Natural killer cell (primary cell): ENCODE results near the gene ANKRD40. TPM values are rescaled to one million over a fixed set of nuclear protein-coding genes. Genes with fewer than 3 reads are reported as not detected.

Experiments
- ATAC-seq, 3 donors: fragments of 150-1000 bp in 2 of 3; fragments of 200-7000 bp in 1 of 3; cut with Tn5 transposase; 1 replicate in 1 of 3; 2 replicates in 2 of 3; pipeline ENCODE4 v1.10.0; 2021; ENCODE audit warnings: mild to moderate bottlenecking in 2 of 3, moderate library complexity in 2 of 3
- DNase-seq, 2 donors: peaks; one replicate each; pipeline versions ENCODE4 v3.0.0 to v3.0.0-alpha.2; 2013 to 2021; ENCODE audit warnings: mixed read lengths in 1 of 2
- H3K27ac ChIP-seq: one replicate; pipeline ENCODE4 v1.5.1; 2013; ENCODE audit warnings: mild to moderate bottlenecking, low read length
- H3K27me3 ChIP-seq: one replicate; pipeline ENCODE4 v1.6.1; 2013; ENCODE audit warnings: low read length; ENCODE audit not compliant: control insufficient read depth, insufficient read depth
- H3K36me3 ChIP-seq: one replicate; pipeline ENCODE4 v1.6.1; 2013; ENCODE audit warnings: low read length; ENCODE audit not compliant: control insufficient read depth, insufficient read depth
- H3K4me1 ChIP-seq: one replicate; pipeline ENCODE4 v1.6.1; 2013; ENCODE audit warnings: low read length; ENCODE audit not compliant: control insufficient read depth, insufficient read depth
- H3K4me3 ChIP-seq: one replicate; pipeline ENCODE4 v1.5.1; 2013; ENCODE audit warnings: low read length
- H3K9me3 ChIP-seq: one replicate; pipeline ENCODE4 v1.6.1; 2013; ENCODE audit warnings: low read length; ENCODE audit not compliant: control insufficient read depth, insufficient read depth
- H3K27ac Mint-ChIP-seq, 2 donors: one replicate each; pipeline ENCODE4 v1.8.0; 2022; ENCODE audit warnings: mild to moderate bottlenecking in 2 of 2, mixed read lengths in 2 of 2, moderate library complexity in 1 of 2
- H3K27me3 Mint-ChIP-seq, 2 donors: one replicate each; pipeline ENCODE4 v1.8.0; 2022; ENCODE audit warnings: low read depth in 2 of 2, mixed read lengths in 2 of 2
- H3K36me3 Mint-ChIP-seq: one replicate; pipeline ENCODE4 v1.8.0; 2022; ENCODE audit warnings: mixed read lengths
- H3K4me1 Mint-ChIP-seq, 2 donors: one replicate each; pipeline ENCODE4 v1.8.0; 2022; ENCODE audit warnings: mixed read lengths in 2 of 2
- H3K4me3 Mint-ChIP-seq: one replicate; pipeline ENCODE4 v1.8.0; 2022; ENCODE audit warnings: mild to moderate bottlenecking, moderate library complexity, mixed read lengths
- H3K9me3 Mint-ChIP-seq, 2 donors: one replicate each; pipeline ENCODE4 v1.8.0; 2022; ENCODE audit warnings: mixed read lengths in 2 of 2
- whole genome bisulfite sequencing: methylation state at CpG from one replicate; pipeline ENCODE4 v1.1.7; 2013; ENCODE audit warnings: missing lambda C conversion rate; ENCODE audit not compliant: insufficient coverage; 5-methylcytosine and 5-hydroxymethylcytosine counted together
- intact Hi-C: fragments of 100-400 bp; cut with micrococcal nuclease; formaldehyde crosslinking; loops from one replicate; pipeline ENCODE4 v1.14.2; 2022
- total RNA-seq, 4 donors: library from RNA; stranded (reverse); fragments of 120-200 nt in 1 of 4; gene quantifications; one replicate each; pipeline versions ENCODE4 v1.2.3 to v1.2.4, GENCODE V29; 2013 to 2022
- TF ChIP-seq, protein P1 (sequence below): fragments of 200-600 bp; IDR thresholded peaks from one replicate; pipeline ENCODE4 v1.8.0; 2022; ENCODE audit warnings: antibody characterized with exemption

Gene ANKRD40
- total RNA-seq, 3 donors from 2014 or later (not counting 1 experiment from before 2014, with no cell fraction given), result 22.1 to 32.0 (median 30.8) TPM

DNA sequence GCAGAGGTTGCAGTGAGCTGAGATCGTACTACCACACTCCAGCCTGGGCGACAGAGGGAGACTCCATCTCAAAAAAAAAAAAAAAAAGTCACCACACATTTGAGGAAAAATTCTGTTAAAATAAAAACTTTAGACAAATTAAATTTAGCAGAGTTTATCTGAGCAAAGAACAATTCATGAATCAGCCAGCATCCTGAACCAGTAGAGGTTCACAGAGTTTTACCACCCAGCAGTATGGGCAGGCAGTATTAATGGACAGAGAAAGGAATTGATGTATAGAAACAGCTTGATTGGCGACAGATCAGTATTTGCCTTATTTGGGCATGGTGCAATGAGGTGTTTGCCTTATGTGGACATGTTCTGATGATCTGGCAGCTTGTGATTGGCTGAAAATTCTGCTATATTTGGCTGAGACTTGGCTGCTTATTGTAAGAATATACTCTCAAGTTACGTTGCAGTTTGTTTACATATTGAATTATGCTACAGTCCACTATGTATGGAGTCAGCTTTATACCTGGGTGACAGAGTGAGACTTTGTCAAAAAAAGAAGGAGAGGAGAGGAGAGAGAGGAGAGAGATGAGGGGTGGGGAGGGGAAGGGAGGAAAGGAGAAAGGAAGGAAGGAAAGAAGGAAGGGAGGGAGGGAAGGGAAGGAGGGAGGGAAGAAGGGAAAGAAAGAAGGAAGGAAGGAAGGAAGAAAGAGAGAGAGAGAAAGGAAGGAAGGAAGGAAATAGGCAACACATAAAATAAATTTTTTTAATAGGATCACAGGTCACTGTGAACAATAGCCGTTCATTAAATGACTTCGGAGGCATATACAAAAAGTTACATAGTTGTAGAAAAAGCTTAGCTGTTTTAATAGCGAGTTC lies 58.4 kb downstream of the ANKRD40 start:
- Histone ChIP-seq H3K27ac (no peak overlapping the region), H3K36me3 (no peaks in the 10 kb centered on the region), H3K4me3 (no peak overlapping the region), H3K9me3 (peaks cover 5% of the 10 kb centered on the region), H3K27me3 (no peaks in the 10 kb centered on the region), H3K4me1 (no peaks in the 10 kb centered on the region)
- H3K9me3 Mint-ChIP-seq, result no peaks in the 10 kb centered on the region
- no peak overlapping the region for H3K4me3 Mint-ChIP-seq
- 90% methylated on average over 6 of the region's 7 CpGs for WGBS
- peaks cover 7 to 13% of the 10 kb centered on the region in 2 donors for H3K27me3 Mint-ChIP-seq
- H3K4me1 Mint-ChIP-seq, result no peaks in the 10 kb centered on the region
- intact Hi-C loops, result no loop called here
- TF ChIP-seq, protein P1, sequence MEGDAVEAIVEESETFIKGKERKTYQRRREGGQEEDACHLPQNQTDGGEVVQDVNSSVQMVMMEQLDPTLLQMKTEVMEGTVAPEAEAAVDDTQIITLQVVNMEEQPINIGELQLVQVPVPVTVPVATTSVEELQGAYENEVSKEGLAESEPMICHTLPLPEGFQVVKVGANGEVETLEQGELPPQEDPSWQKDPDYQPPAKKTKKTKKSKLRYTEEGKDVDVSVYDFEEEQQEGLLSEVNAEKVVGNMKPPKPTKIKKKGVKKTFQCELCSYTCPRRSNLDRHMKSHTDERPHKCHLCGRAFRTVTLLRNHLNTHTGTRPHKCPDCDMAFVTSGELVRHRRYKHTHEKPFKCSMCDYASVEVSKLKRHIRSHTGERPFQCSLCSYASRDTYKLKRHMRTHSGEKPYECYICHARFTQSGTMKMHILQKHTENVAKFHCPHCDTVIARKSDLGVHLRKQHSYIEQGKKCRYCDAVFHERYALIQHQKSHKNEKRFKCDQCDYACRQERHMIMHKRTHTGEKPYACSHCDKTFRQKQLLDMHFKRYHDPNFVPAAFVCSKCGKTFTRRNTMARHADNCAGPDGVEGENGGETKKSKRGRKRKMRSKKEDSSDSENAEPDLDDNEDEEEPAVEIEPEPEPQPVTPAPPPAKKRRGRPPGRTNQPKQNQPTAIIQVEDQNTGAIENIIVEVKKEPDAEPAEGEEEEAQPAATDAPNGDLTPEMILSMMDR, result no peak
- no peak overlapping the region for H3K27ac Mint-ChIP-seq
- ATAC-seq (no peak), DNase-seq (no peak)
- no peaks in the 10 kb centered on the region for H3K36me3 Mint-ChIP-seq

DNA sequence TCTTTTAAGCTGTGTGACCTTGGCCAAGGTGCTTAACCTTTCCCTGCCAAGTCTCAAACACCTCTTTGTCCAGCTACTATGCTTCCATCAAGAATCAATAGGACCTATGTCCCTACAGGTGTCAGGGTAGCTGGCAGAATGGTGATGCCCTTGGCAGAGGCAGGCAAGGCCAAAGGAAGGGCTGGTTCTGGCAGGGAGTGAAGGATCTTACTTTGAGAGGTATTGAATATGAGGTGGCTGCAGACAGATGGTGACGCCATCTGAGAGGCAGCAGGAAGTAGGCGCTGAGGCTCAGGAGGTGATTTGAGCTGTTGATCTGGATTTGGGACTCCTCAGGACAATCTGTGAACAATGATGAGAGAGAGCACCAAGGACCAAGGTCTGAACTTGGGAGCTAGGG lies 60.5 kb downstream of the ANKRD40 start:
- Histone ChIP-seq H3K4me1 (no peaks in the 10 kb centered on the region), H3K4me3 (no peak overlapping the region), H3K36me3 (no peaks in the 10 kb centered on the region), H3K27ac (no peak overlapping the region), H3K27me3 (no peaks in the 10 kb centered on the region), H3K9me3 (no peaks in the 10 kb centered on the region)
- no peaks in the 10 kb centered on the region for H3K4me1 Mint-ChIP-seq
- 89% methylated on average over 2 of the region's 2 CpGs for WGBS
- TF ChIP-seq, protein P1, result no peak
- H3K27ac Mint-ChIP-seq, result no peak overlapping the region
- intact Hi-C loops, result no loop called here
- peaks cover 7 to 13% of the 10 kb centered on the region in 2 donors for H3K27me3 Mint-ChIP-seq
- no peaks in the 10 kb centered on the region for H3K36me3 Mint-ChIP-seq
- no peaks in the 10 kb centered on the region for H3K9me3 Mint-ChIP-seq
- no peak for DNase-seq
- no peak overlapping the region for H3K4me3 Mint-ChIP-seq
- no peak for ATAC-seq

DNA sequence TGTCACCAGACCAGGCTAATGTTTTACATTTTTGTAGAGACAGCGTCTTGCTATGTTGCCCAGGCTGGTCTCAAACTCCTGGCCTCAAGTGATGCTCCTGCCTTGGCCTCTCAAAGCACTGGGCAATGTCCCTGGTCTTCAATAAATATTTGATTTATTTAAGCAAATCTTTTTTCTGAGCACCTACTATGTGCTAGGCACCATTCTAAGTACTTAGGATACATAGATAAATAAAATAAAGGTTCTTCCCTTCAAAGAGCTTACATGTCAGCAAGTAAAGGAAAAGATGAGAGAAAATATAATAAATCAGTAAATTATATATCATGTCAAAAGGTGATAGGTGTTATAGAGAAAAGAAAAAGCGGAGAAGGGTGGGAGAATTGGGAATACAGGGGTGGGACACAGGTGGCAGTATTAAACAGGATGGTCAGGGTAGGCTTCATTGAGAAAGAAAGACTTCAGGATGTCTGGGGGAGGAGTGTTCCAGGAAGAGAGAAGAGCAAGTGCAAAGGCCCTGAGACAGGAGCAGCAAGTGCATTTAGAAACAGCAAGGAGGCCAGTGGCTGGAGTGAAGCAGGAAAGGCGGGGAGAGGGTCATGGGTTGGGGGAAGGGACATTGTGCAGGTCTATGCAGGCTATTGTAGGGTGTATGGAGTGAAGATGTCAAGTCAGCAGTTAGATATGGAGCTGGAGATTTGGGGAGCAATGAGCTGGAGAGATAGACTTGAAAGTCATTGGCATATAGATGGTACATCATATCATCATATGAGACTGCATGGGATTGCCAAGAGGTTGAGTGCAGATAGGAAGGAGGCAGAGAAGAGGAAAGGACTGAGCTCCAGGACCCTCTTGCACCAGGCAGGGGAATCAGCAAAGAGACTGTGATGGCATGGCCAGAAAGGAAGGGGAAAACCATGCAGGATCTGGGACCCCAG lies 61.7 kb downstream of the ANKRD40 start:
- TF ChIP-seq, protein P1, result no peak
- no peaks in the 10 kb centered on the region for H3K36me3 Mint-ChIP-seq
- H3K9me3 Mint-ChIP-seq, result no peaks in the 10 kb centered on the region
- 87% methylated on average over 3 of the region's 3 CpGs for WGBS
- Histone ChIP-seq H3K36me3 (no peaks in the 10 kb centered on the region), H3K27ac (no peak overlapping the region), H3K4me1 (no peaks in the 10 kb centered on the region), H3K9me3 (no peaks in the 10 kb centered on the region), H3K27me3 (no peaks in the 10 kb centered on the region), H3K4me3 (no peak overlapping the region)
- no peak for DNase-seq
- ATAC-seq, result no peak
- H3K4me3 Mint-ChIP-seq, result no peak overlapping the region
- H3K4me1 Mint-ChIP-seq, result no peaks in the 10 kb centered on the region
- peaks cover 7 to 13% of the 10 kb centered on the region in 2 donors for H3K27me3 Mint-ChIP-seq
- intact Hi-C loops, result no loop called here
- no peak overlapping the region for H3K27ac Mint-ChIP-seq

Other genes with a start within 250 kb of the ANKRD40 start
- under 1 TPM in 1 of 3 donors, not detected in 2; 0.60 TPM for gene CHAD, start 239.0 kb downstream of the ANKRD40 start, total RNA-seq
- gene RSAD1, start 229.1 kb downstream of the ANKRD40 start, total RNA-seq, result 10 to 100 TPM; 49.0 to 71.3 (median 56.5) TPM
- 1 to 10 TPM in 1 of 3 donors, under 1 TPM in 2; 0.26 to 4.9 (median 0.70) TPM for gene MYCBPAP, start 199.5 kb downstream of the ANKRD40 start, total RNA-seq
- gene EPN3, start 175.2 kb downstream of the ANKRD40 start, total RNA-seq, result not detected
- gene SPATA20, start 160.7 kb downstream of the ANKRD40 start, total RNA-seq, result 10 to 100 TPM; 30.7 to 45.5 (median 32.5) TPM
- gene CACNA1G, start 147.2 kb downstream of the ANKRD40 start, total RNA-seq, result not detected
- gene ABCC3, start 73.0 kb downstream of the ANKRD40 start, total RNA-seq, result 10 to 100 TPM in 1 of 3 donors, 1 to 10 TPM in 2; 1.6 to 13.2 (median 5.9) TPM
- 100 to 1,000 TPM; 152 to 213 (median 196) TPM for gene LUC7L3, start 11.7 kb upstream of the ANKRD40 start, total RNA-seq
- gene ANKRD40CL, start 59.6 kb upstream of the ANKRD40 start, total RNA-seq, result not detected
- not detected for gene WFIKKN2, start 127.7 kb upstream of the ANKRD40 start, total RNA-seq
- 100 to 1,000 TPM in 2 of 3 donors, 10 to 100 TPM in 1; 51.1 to 123 (median 110) TPM for gene TOB1, start 158.4 kb upstream of the ANKRD40 start, total RNA-seq